Glomerular endothelial cell (primary cell): ENCODE measurements around the gene TBC1D9. TPM values are rescaled to one million over a fixed set of nuclear protein-coding genes. Genes with fewer than 3 reads are reported as not detected.

Experiments used
- DNase-seq: peaks from one replicate; pipeline ENCODE4 v3.0.0-alpha.2; 2011; ENCODE audit warnings: low read depth, low spot score; ENCODE audit errors: extremely low read depth
- total RNA-seq: library from RNA; depleted of rRNA; stranded (reverse); fragments of >200 nt; gene quantifications from 2 replicates; pipeline ENCODE4 v1.2.3, GENCODE V29; 2015

The TBC1D9 gene
- total RNA-seq, 1 donor from 2014 or later, result 72.3 TPM

DNA sequence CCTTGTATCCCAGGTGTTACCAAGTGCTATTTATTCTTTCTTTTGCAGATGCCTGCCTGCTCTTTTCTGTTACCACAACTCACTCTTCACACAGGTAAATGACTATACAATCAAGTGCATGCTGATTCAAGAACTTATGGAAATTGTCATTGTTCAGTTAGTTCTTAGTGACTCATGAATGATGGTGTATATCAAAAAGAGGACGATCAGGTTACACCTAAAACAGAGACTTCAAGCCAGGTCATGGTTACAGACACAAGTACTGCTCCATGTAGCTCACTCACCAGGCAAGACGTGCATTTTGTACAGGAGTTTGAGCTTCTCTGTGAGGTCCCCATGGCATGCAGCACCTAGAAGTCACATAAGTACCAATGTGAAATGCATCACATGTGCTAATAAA is 128.2 kb downstream of the TBC1D9 start:
- DNase-seq, result no peak

DNA sequence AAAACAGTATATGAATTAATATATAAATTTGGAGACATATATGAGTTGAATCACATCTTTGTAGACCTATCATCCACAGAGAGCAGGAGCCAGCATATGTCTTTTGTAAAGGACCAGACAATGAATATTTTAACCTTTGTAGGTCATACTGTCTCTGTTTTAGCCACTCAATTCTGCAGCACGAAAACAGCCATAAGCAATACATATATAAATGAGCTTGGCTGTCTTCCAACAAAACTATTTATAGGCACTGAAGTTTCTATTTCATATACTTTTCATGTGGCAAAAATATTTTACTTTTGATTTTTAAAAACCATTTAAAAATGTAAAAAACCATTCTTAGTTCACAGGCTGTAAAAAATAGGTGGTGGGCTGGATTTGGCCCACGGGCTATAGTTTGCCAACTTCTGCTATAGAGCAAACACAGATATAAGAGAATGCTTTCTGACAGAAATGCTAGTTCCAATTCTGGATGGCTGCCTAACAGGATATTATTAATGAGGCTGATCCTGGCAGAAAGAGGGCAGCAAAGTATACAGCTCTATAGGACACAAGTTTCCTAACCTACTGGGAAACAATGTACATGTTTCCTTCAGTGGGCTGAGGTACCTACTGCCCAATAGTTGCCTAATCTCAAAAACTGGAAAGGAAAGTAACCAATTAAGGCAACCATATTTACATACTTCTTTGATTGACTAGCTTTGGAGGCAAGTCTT is 129.4 kb downstream of the TBC1D9 start:
- DNase-seq, result no peak

DNA sequence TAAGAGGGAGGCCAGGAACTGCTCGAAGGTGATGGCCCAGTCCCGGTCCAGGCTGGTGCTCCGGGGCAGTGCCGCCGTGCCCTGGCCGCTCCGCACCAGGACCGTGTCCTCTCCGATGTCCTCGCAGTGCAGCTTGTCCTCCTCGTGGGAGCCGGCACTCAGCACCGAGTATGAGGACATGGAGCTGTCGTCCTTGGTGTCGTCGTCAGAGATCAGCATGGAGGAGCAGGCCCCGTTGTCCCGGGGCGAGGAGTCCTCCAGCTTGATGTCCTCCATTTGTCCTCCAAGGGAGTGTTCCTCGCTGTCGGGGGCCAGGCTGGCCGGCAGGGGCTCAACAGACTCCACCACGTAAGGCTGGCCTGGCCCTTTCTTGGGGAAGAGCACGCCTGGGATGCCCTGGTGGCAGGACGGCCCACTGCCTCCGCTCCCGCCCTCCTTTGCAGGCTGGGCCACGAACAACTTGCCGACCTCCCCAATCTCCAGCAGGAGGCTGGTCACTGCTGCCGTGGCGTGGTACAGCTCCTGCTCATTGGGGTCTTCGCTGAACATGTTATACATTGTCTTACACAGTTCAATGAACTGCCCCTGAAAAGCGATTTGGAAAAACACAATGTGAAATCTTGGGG is 133.7 kb downstream of the TBC1D9 start:
- no peak for DNase-seq

- no peak for DNase-seq
These were observed 135.0 kb downstream of the TBC1D9 start for GRCh38 chr4:140621161-140621560.

DNA sequence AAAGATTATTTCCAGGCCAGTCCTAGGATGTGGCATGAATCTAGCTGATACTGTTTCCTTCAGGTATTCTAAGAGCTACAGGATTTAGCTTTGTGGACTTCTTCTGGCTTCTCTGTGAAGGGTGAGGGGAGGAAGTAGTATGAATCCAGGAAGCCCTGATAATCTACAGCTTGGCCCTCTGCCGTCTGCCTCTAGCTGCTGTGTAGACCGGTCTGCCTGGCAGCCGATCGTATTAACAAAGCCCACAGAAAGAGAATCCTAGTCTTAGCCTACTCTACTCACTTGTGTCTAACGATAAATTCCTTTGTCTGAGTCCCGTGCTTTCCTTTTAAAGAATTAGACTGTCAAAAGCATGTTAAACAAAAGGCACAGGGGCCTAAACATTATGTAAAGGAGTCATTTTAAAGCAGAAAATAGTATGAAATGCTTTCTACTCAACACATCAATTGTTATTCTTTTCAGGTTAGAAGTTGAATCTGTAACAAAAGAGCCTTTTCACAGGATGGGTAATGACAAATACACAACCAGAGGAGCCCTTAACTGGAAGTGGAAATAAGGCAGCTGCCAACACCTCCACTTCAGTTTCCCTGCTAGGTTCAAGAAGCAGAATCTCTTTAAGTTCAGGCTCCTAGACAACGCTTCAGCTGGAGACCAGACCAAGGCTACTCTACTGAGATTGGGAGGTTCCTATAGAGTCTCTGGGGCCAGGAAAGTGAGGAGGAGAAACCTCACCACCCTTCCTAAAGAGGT is 138.5 kb downstream of the TBC1D9 start:
- no peak for DNase-seq

DNA sequence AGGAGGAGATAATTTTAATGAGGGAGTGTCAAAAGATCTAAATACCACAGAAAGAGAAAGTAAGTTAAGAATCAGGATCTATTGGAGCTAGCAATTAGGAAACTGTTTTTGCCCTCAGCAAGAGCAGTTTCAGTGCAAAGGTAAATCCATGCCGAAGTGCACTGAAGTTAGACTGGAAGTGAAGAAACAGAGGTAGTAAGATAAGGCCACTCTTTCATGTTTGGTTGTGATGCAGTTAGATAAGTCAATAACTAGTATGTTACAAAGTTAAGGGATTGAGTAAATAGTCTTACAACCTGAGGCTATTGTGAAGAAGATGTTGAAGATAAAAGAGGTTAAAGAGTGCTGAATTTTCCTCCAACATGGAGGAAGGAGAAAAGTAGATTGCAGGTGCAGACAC is 140.7 kb downstream of the TBC1D9 start:
- DNase-seq, result no peak

DNA sequence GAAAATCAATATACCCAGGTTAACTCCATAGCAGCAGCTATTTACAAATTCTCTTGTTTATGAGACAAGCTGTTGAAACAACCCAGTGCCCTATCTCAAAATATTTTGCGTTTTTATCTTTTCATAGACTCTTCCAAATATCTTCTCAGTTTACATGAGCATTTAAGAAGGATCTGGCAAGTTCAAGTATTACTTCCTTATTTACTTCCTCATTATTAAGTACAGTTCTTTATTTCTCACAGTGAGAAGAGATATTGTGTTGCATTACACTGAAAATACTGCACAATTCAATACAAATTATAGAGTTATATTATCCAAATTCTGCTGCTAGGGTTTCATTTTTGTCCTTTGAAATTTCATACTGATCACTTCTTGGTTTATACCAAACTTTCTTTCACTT is 143.8 kb downstream of the TBC1D9 start:
- no peak for DNase-seq

DNA sequence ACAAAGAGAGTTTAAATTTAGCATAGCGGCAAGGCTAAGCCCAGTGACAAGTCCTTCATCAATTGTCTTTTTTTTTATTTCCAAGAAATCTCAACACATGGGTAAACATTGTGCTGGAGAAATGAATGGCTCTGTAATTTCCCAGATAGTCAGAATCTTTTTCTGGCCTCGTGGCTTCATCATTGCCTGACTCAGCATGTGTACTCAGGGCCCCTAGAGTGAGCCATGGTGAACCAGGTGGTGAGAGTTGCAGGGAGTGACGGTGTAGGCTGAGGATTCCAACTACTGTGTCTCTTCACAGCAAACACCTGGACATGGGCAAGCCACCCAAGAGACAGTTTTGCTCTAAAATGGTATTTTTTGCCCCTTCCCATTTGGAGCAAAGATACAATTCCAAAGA is 144.3 kb downstream of the TBC1D9 start:
- no peak for DNase-seq

DNA sequence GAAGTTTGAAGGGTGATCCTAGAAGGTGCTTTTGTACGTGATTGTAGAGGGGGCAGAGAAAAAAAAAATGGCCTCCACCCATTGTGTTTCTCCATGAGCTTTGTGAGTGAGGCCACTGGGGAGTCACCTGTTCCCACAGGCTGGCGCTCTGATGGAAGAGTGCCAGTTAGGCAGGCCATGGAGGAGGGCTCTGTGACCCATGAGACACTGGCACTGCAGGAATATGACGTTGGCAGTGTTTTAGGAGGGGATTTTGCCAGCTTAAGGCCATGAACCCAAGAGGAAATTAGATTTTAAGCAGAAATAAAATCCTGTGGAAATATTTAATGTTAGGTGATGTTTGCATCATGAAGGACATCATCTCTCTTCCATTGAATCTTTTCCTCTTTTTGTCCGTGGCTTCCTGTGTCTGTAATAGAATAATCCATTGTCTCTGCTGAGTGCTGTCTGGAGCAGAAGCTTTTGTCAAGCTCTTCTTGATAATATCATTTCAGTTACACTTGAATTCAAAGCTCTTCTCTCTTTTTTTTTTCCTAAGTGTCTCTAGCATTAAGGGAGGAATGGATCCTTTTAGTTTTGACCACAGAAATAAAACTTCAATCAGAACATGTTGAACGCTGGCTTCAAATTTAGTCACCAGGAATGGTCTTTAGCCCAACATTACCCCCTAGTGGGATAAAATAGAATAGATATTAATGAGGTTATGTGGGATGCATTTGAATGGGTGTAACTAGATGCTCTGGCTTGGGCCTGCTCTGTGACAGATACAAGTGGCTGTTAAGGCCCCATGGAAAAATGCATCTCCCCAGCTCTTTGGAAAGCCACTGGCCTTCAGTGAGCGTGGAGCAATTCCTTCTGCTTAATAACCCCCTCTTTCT is 146.4 kb downstream of the TBC1D9 start:
- DNase-seq, result peak; percentile 61

DNA sequence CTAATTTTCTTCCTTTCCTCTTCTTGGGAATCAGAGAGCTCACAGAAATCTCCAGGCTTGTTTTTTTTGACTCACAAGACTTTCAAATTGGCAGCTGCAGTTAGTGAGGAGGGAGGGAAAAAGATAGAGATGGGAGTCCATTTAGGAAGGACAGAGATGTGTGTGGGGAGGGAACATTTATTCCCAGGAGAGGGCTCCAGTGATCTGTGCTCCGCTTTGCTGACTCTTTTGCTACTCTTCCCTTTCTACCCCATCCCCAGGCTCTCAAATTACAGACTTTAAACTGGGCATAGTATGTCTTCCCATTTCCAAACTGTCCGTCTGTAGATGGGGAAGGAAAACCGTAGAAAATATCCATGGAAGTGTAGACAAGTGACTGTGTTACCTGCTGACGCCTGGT is 148.3 kb downstream of the TBC1D9 start:
- DNase-seq, result no peak

DNA sequence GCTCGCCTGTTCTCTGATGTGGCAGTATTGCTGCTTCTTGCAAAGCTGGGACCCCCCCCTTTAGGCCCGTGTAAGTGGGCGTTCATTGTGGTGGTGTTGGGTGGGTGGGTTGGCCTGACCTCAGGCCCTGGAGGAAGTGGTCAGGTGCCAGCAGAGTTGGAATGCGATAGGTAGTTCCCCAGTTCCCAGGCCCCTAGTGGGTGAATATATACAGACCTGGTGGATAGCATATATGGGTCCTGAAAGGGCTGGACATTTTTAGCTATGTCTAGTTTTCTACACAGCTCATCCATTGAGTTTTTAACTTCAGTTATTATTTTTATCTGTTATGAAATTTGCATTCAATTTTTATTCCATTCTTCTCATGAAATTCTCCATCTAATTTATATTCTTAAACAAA is 151.6 kb downstream of the TBC1D9 start:
- DNase-seq, result no peak

GRCh38 chr4:140603286-140603685 is 152.9 kb downstream of the TBC1D9 start:
- no peak for DNase-seq

- no peak for DNase-seq
These were observed 153.5 kb downstream of the TBC1D9 start for GRCh38 chr4:140602714-140603113.

DNA sequence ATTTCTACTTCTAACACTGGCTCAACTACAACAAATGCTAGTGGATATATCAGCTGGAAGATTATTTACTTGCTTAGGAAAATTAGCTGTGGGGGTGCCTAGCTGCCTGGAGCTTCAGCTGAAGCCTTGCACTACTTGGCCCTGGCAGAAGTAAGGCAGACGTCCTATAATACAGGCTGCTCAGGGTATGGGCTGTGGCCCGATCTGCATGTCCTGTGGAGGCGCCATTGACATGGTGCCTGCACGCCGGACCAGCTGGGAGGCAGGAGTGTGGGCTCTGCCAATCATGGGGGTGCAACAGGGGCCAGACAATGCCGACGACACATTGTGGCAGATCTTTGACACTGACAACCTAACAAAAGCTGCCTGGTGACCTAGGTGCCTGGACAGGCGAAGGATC is 155.8 kb downstream of the TBC1D9 start:
- DNase-seq, result no peak

DNA sequence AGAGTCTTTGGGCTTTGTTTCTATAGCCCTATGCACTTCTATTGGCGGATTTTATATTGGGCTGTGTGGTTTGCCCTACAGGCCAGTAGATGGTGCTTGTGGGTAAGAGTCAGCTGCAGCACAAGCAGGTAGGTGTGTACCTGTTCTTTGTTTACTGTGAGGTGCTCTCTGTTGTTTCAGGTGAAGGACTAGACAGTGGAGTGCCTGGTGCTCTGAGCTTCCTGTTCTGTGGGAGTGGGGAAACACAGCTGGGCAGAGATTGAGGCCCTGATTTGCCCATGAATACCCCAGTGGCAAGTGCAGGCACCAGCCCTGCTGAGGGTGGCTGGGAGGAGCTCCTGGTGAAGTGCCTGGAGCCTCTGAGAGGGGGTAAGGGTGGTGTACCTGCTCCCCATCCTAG is 161.1 kb downstream of the TBC1D9 start:
- no peak for DNase-seq

DNA sequence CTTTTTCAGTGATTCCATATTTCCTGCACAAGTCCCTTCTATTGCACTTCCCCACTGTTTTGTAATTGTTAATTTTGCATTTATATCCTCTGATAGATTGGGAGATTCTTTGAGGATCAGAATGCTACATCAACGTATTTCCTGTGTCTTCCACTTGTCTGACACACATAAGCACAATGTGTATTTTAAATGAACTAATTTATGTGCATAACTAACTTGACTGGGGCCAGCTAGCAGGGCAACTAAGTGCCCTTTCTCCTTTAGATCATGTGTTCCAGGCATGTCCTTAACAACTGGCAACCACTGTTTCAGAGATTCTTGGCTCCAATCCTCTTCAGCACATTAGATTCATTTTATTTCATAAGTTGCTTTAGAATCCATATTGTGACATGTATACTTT is 171.7 kb downstream of the TBC1D9 start:
- no peak for DNase-seq

DNA sequence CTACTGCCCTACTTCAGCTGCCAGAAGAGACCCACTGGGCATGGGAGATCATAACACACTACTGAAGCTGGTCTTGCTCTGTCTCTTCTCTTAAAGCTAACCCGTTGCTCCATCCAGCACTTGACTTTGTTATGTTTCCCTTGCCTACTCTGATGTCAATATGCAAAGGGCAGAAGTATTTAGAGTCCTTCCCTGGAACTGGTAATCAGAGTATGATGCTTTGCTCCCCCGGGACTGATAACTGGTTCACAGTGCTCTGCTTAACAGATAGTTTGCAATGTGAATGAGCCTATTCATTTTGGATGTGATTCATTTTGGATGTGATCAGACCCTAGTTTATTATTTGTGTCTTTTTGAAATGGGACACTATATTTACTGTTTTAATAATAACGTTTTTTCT is 175.1 kb downstream of the TBC1D9 start:
- DNase-seq, result no peak

GRCh38 chr4:140579278-140579677 is 176.9 kb downstream of the TBC1D9 start:
- DNase-seq, result no peak

- DNase-seq, result no peak
These were observed 180.7 kb downstream of the TBC1D9 start for GRCh38 chr4:140575489-140575888.

- no peak for DNase-seq
These were observed 184.6 kb downstream of the TBC1D9 start for GRCh38 chr4:140571620-140572019.
